Measurements from ENCODE around the gene PRKAG2.

DNA sequence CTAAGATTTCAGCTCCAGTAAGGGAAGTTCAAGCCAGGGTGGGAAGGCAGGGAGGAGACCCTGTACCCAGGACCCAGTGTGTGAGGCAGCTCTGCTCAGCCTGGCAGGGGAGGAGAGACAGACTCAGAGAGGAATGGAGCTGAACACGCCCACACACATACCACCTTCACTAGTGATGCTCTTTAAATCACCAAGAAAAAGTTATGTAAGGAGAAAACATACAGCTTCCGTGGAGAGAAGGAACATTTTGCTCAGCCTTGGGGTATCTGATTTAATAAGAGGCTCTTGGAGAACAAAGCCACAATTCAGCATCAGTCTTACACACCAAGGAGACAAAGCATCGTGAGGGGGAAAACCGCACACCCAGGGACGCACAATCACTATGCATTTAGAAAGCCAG is 62.9 kb downstream of the PRKAG2 start:
- TF ChIP-seq EZH2 (IDR thresholded peaks at IDR 0.05; ENCODE audit: borderline replicate concordance, low read length), result no peak
- TF ChIP-seq, protein P1, sequence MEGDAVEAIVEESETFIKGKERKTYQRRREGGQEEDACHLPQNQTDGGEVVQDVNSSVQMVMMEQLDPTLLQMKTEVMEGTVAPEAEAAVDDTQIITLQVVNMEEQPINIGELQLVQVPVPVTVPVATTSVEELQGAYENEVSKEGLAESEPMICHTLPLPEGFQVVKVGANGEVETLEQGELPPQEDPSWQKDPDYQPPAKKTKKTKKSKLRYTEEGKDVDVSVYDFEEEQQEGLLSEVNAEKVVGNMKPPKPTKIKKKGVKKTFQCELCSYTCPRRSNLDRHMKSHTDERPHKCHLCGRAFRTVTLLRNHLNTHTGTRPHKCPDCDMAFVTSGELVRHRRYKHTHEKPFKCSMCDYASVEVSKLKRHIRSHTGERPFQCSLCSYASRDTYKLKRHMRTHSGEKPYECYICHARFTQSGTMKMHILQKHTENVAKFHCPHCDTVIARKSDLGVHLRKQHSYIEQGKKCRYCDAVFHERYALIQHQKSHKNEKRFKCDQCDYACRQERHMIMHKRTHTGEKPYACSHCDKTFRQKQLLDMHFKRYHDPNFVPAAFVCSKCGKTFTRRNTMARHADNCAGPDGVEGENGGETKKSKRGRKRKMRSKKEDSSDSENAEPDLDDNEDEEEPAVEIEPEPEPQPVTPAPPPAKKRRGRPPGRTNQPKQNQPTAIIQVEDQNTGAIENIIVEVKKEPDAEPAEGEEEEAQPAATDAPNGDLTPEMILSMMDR (conservative IDR thresholded peaks at IDR 0.05 in 1 of 2, IDR thresholded peaks at IDR 0.05 in 1 of 2; ENCODE audit: extremely low read depth in 1 of 2, insufficient read depth in 1 of 2, low read depth in 1 of 2, low read length in 2 of 2), result no peak

Measured in mammary epithelial cell (primary cell).